CD4-positive, alpha-beta T cell (primary cell): ENCODE results near the gene DENND1A. TPM values are rescaled to one million over a fixed set of nuclear protein-coding genes. Genes with fewer than 3 reads are reported as not detected.

ENCODE experiments used
- ATAC-seq: fragments of 200-7000 bp; cut with Tn5 transposase; one replicate; pipeline ENCODE4 v1.10.0; 2022; ENCODE audit warnings: mild to moderate bottlenecking; ENCODE audit not compliant: poor library complexity
- CTCF ChIA-PET: fragments of 350-600 bp; sonication (Branson Sonifier 250); formaldehyde crosslinking; loops from one replicate; lab custom pipeline; 2021; ENCODE audit warnings: antibody characterized with exemption, inconsistent platforms; lab: Charles Lee
- POLR2A ChIA-PET: fragments of 350-600 bp; sonication (Branson Sonifier 250); formaldehyde crosslinking; loops from one replicate; lab custom pipeline; 2021; ENCODE audit warnings: antibody characterized with exemption, inconsistent platforms; lab: Charles Lee
- DNase-seq, 14 experiments: peaks; one replicate each; pipeline ENCODE4 v3.0.0-alpha.2; 2013 to 2020; ENCODE audit warnings: mixed read lengths in 2 of 14
- H3K27ac ChIP-seq, 2 donors: one replicate each; pipeline versions ENCODE4 v1.5.1 to v1.7.0; 2013; ENCODE audit warnings: low read length in 2 of 2, low read depth in 1 of 2, mild to moderate bottlenecking in 1 of 2
- H3K27me3 ChIP-seq, 2 experiments: 1 replicate in 1 of 2; 2 replicates in 1 of 2; pipeline versions ENCODE4 v1.6.1 to v1.7.0; 2013; ENCODE audit warnings: low read length in 2 of 2, control low read depth in 1 of 2, mild to moderate bottlenecking in 1 of 2, moderate library complexity in 1 of 2; ENCODE audit not compliant: insufficient read depth in 2 of 2, control insufficient read depth in 1 of 2
- H3K36me3 ChIP-seq: one replicate; pipeline ENCODE4 v1.6.1; 2013; ENCODE audit warnings: low read length, control low read depth; ENCODE audit not compliant: insufficient read depth
- H3K4me1 ChIP-seq: one replicate; pipeline ENCODE4 v1.6.1; 2013; ENCODE audit warnings: low read length, control low read depth; ENCODE audit not compliant: insufficient read depth
- H3K4me3 ChIP-seq: one replicate; pipeline ENCODE4 v1.5.1; 2013; ENCODE audit warnings: mild to moderate bottlenecking, low read length, moderate library complexity
- H3K9me3 ChIP-seq, 2 experiments: 1 replicate in 1 of 2; 2 replicates in 1 of 2; pipeline versions ENCODE4 v1.6.1 to v1.7.0; 2013; ENCODE audit warnings: low read length in 2 of 2, mild to moderate bottlenecking in 2 of 2, control low read depth in 1 of 2, moderate library complexity in 1 of 2; ENCODE audit not compliant: control insufficient read depth in 1 of 2, insufficient read depth in 1 of 2
- H3K27ac Mint-ChIP-seq: one replicate; pipeline ENCODE4 v1.8.0; 2020; ENCODE audit warnings: mixed read lengths
- H3K27me3 Mint-ChIP-seq: one replicate; pipeline ENCODE4 v1.8.0; 2021; ENCODE audit warnings: mixed read lengths
- H3K36me3 Mint-ChIP-seq: one replicate; pipeline ENCODE4 v1.8.0; 2021; ENCODE audit warnings: low read depth, mixed read lengths
- H3K4me1 Mint-ChIP-seq: one replicate; pipeline ENCODE4 v1.8.0; 2021; ENCODE audit warnings: low read depth, mixed read lengths
- H3K4me3 Mint-ChIP-seq: one replicate; pipeline ENCODE4 v1.8.0; 2020; ENCODE audit warnings: mild to moderate bottlenecking, mixed read lengths
- H3K9me3 Mint-ChIP-seq: one replicate; pipeline ENCODE4 v1.8.0; 2020; ENCODE audit warnings: mixed read lengths
- CTCF ChIP-seq: fragments of 200-600 bp; IDR thresholded peaks from one replicate; pipeline ENCODE4 v1.8.0; 2022; ENCODE audit warnings: antibody characterized with exemption, mild to moderate bottlenecking
- intact Hi-C, 2 experiments: fragments of 100-400 bp; cut with DNase I in 1 of 2; cut with micrococcal nuclease in 1 of 2; formaldehyde crosslinking; loops; one replicate each; pipeline versions ENCODE4 v1.15.1 to v1.9.0; 2023 to 2025; cut with DNase I, micrococcal nuclease
- total RNA-seq, 174 experiments: library from RNA in 2 of 174; stranded (reverse) in 2 of 174; gene quantifications; one replicate each; pipeline ENCODE4 v1.2.3 and lab custom pipeline; 2021 to 2026

DENND1A gene
- total RNA-seq, 2 experiments from 2014 or later = 20.0 to 20.6 TPM

- DNase-seq (no peak), ATAC-seq (no peak)
- Mint-ChIP-seq H3K36me3 (peaks cover 44% of the 10 kb centered on the region), H3K9me3 (peaks cover 18% of the 10 kb centered on the region), H3K27me3 (no peaks in the 10 kb centered on the region), H3K27ac (no peak overlapping the region), H3K4me1 (peaks cover 12% of the 10 kb centered on the region), H3K4me3 (no peak overlapping the region)
- H3K27me3 ChIP-seq = no peaks in the 10 kb centered on the region
- H3K27ac ChIP-seq = no peak overlapping the region
- peaks cover 2% of the 10 kb centered on the region for H3K36me3 ChIP-seq
- CTCF ChIA-PET = no interaction called here
- peaks cover 3 to 28% of the 10 kb centered on the region in 2 experiments for H3K9me3 ChIP-seq
- TF ChIP-seq CTCF = no peak
- POLR2A ChIA-PET = no interaction called here
- intact Hi-C loops = no loop called here
- no peaks in the 10 kb centered on the region for H3K4me1 ChIP-seq
- H3K4me3 ChIP-seq = no peak overlapping the region
Observed at GRCh38 chr9:123825342-123826060, 104.4 kb downstream of the DENND1A start.

- Histone ChIP-seq H3K27ac (no peak overlapping the region), H3K4me1 (no peaks in the 10 kb centered on the region), H3K4me3 (no peak overlapping the region), H3K36me3 (peaks cover 2% of the 10 kb centered on the region), H3K27me3 (no peaks in the 10 kb centered on the region), H3K9me3 (peaks cover 0 to 10% of the 10 kb centered on the region in 2 experiments)
- ATAC-seq (no peak), DNase-seq (no peak)
- intact Hi-C loops = no loop called here
- ChIA-PET CTCF (no interaction called here), POLR2A (no interaction called here)
- peaks cover 6% of the 10 kb centered on the region for H3K9me3 Mint-ChIP-seq
- H3K4me3 Mint-ChIP-seq = no peak overlapping the region
- H3K27me3 Mint-ChIP-seq = no peaks in the 10 kb centered on the region
- peaks cover 12% of the 10 kb centered on the region for H3K4me1 Mint-ChIP-seq
- no peak overlapping the region for H3K27ac Mint-ChIP-seq
- no peak for TF ChIP-seq CTCF
- H3K36me3 Mint-ChIP-seq = peaks cover 23% of the 10 kb centered on the region
Observed at GRCh38 chr9:123823194-123823947, 106.6 kb downstream of the DENND1A start.

- Histone ChIP-seq H3K36me3 (peaks cover 2% of the 10 kb centered on the region), H3K4me1 (no peaks in the 10 kb centered on the region), H3K27me3 (no peaks in the 10 kb centered on the region), H3K9me3 (no peaks in the 10 kb centered on the region), H3K27ac (no peak overlapping the region), H3K4me3 (no peak overlapping the region)
- peaks cover 9% of the 10 kb centered on the region for H3K36me3 Mint-ChIP-seq
- ATAC-seq (no peak), DNase-seq (no peak)
- intact Hi-C loops = no loop called here
- peaks cover 12% of the 10 kb centered on the region for H3K4me1 Mint-ChIP-seq
- POLR2A ChIA-PET = no interaction called here
- TF ChIP-seq CTCF = no peak
- no peaks in the 10 kb centered on the region for H3K9me3 Mint-ChIP-seq
- no peaks in the 10 kb centered on the region for H3K27me3 Mint-ChIP-seq
- H3K27ac Mint-ChIP-seq = no peak overlapping the region
- no peak overlapping the region for H3K4me3 Mint-ChIP-seq
- CTCF ChIA-PET = no interaction called here
Observed at GRCh38 chr9:123821619-123822018, 108.3 kb downstream of the DENND1A start.
